Left renal pelvis (tissue), 4 donors: ENCODE data around the gene ADAP2. TPM values are rescaled to one million over a fixed set of nuclear protein-coding genes. Genes with fewer than 3 reads are reported as not detected.

ENCODE experiments used
- polyA plus RNA-seq, 4 donors: library from polyadenylated mRNA; unstranded; fragments of 120-200 nt; gene quantifications; one replicate each; pipeline ENCODE4 v1.2.1, GENCODE V29; 2013; ENCODE audit not compliant: insufficient read length in 4 of 4

The ADAP2 gene
- polyA plus RNA-seq, 4 donors: 3.1 to 8.5 (median 3.5) TPM

Other genes with a start within 250 kb of the ADAP2 start
- 10 to 100 TPM; 14.8 to 24.1 (median 17.9) TPM for gene CRLF3, start 97.3 kb upstream of the ADAP2 start, polyA plus RNA-seq
- gene ATAD5, start 90.0 kb upstream of the ADAP2 start, polyA plus RNA-seq: 1 to 10 TPM; 5.2 to 8.5 (median 7.1) TPM
- gene TEFM, start 15.7 kb upstream of the ADAP2 start, polyA plus RNA-seq: 10 to 100 TPM; 21.3 to 26.8 (median 24.3) TPM
- 10 to 100 TPM; 16.5 to 20.3 (median 17.9) TPM for gene RNF135, start 49.1 kb downstream of the ADAP2 start, polyA plus RNA-seq
- gene NF1, start 173.0 kb downstream of the ADAP2 start, polyA plus RNA-seq: 10 to 100 TPM; 38.3 to 46.2 (median 41.9) TPM